ENCODE measurements around the gene TMA7.

GRCh38 chr3:48428572-48429316 is 11.3 kb upstream of the TMA7 start:
- no peak for TF ChIP-seq ZNF239 (CRISPR knock-in tag; IDR thresholded peaks at IDR 0.05)
- TF ChIP-seq, protein P1, sequence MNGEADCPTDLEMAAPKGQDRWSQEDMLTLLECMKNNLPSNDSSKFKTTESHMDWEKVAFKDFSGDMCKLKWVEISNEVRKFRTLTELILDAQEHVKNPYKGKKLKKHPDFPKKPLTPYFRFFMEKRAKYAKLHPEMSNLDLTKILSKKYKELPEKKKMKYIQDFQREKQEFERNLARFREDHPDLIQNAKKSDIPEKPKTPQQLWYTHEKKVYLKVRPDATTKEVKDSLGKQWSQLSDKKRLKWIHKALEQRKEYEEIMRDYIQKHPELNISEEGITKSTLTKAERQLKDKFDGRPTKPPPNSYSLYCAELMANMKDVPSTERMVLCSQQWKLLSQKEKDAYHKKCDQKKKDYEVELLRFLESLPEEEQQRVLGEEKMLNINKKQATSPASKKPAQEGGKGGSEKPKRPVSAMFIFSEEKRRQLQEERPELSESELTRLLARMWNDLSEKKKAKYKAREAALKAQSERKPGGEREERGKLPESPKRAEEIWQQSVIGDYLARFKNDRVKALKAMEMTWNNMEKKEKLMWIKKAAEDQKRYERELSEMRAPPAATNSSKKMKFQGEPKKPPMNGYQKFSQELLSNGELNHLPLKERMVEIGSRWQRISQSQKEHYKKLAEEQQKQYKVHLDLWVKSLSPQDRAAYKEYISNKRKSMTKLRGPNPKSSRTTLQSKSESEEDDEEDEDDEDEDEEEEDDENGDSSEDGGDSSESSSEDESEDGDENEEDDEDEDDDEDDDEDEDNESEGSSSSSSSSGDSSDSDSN (IDR thresholded peaks at IDR 0.05; ENCODE audit: borderline replicate concordance in 1 of 2, low read depth in 2 of 2, low read length in 2 of 2): 0 out of 4 replicates have a peak, but pooled peaks of 1 of the 2 experiments have one; percentile 74

All from K562 (cell line).